K562 (cell line): ENCODE data around the gene CPSF6. TPM values are rescaled to one million over a fixed set of nuclear protein-coding genes. Genes with fewer than 3 reads are reported as not detected.
"Not testable (repeated sequence)": the region's sequence is repeated elsewhere in the genome, so short reads cannot be mapped to it uniquely, and the experiment has no call there.

Experiments
- ATAC-seq: fragments of 200-7000 bp; cut with Tn5 transposase; 3 replicates; pipeline ENCODE4 v1.9.1; 2020; ENCODE audit warnings: moderate library complexity
- BruUV-seq: library from RNA; stranded (reverse); fragments of 400-500 nt; replicated peaks from 2 replicates; lab custom pipeline; 2021; lab: Mats Ljungman, UMichigan
- CTCF ChIA-PET: fragments of 300-600 bp; formaldehyde crosslinking; extraction: SDS; loops from one replicate; lab custom pipeline; 2021; ENCODE audit warnings: low intra/inter-chr PET ratio; lab: Yijun Ruan, JAX
- POLR2A ChIA-PET: fragments of 300-600, 350-650 bp; sonication (Branson Sonifier 250); formaldehyde crosslinking; extraction: SDS; loops from one replicate; lab custom pipeline; 2021; ENCODE audit warnings: antibody characterized with exemption, inconsistent platforms; lab: Yijun Ruan, JAX
- DNase-seq, 4 experiments: peaks; one replicate each; pipeline versions ENCODE4 v3.0.0 to v3.0.0-alpha.2; 2011 to 2018; ENCODE audit warnings: low spot score in 3 of 4, mixed read lengths in 3 of 4; ENCODE audit errors: extremely low read depth in 1 of 4
- FAIRE-seq: peaks from 2 replicates; lab custom pipeline; 2011; peaks lifted over from hg19 to GRCh38; lab: Jason Lieb, UNC
- H2AFZ ChIP-seq: 2 replicates; pipeline ENCODE4 v1.6.0; 2011; ENCODE audit warnings: low read depth, low read length, control low read depth, inconsistent platforms
- H3K27ac ChIP-seq: fragments of 200-600 bp; 3 replicates; pipeline ENCODE4 v1.8.0; 2011; ENCODE audit warnings: low read depth, mild to moderate bottlenecking, control low read depth, inconsistent platforms, low read length, moderate library complexity, mixed read lengths; ENCODE audit errors: extremely low read depth
- H3K27me3 ChIP-seq, 2 experiments: fragments of 300-600 bp in 1 of 2; 2 replicates in 1 of 2; 3 replicates in 1 of 2; pipeline versions ENCODE4 v1.6.0 to v1.8.0; 2011; ENCODE audit warnings: inconsistent platforms in 2 of 2, low read length in 2 of 2, mild to moderate bottlenecking in 1 of 2, mixed read lengths in 1 of 2, moderate library complexity in 1 of 2; ENCODE audit not compliant: control insufficient read depth in 2 of 2, insufficient read depth in 2 of 2
- H3K36me3 ChIP-seq: fragments of 300-600 bp; 3 replicates; pipeline ENCODE4 v1.8.0; 2011; ENCODE audit warnings: mild to moderate bottlenecking, low read length, inconsistent platforms; ENCODE audit not compliant: control insufficient read depth, insufficient read depth
- H3K4me1 ChIP-seq, 2 experiments: fragments of 200-600 bp in 1 of 2; replicated peaks in 1 of 2; 2 replicates in 1 of 2; 3 replicates in 1 of 2; pipeline versions ENCODE4 v1.5.1 to v1.8.0; 2011; ENCODE audit warnings: inconsistent platforms in 2 of 2, low read length in 2 of 2, mild to moderate bottlenecking in 1 of 2, mixed read lengths in 1 of 2, moderate library complexity in 1 of 2; ENCODE audit not compliant: control insufficient read depth in 2 of 2, insufficient read depth in 2 of 2
- H3K4me2 ChIP-seq: 2 replicates; pipeline ENCODE4 v1.6.1; 2011; ENCODE audit warnings: low read length, control low read depth, inconsistent platforms, mixed read lengths; ENCODE audit not compliant: insufficient read depth
- H3K4me3 ChIP-seq: fragments of 200-600 bp; sonication (generic), shearing (Covaris generic); 2 replicates; pipeline ENCODE4 v1.5.1; 2016; ENCODE audit warnings: control low read depth, inconsistent platforms
- H3K79me2 ChIP-seq: fragments of 200-600 bp; 3 replicates; pipeline ENCODE4 v1.8.0; 2011; ENCODE audit warnings: low read length, inconsistent platforms; ENCODE audit not compliant: control insufficient read depth, insufficient read depth
- H3K9ac ChIP-seq, 2 experiments: 2 replicates each; pipeline versions ENCODE4 v1.6.0 to v1.6.1; 2011; ENCODE audit warnings: low read depth in 2 of 2, low read length in 2 of 2, control low read depth in 1 of 2, inconsistent platforms in 1 of 2, mild to moderate bottlenecking in 1 of 2, mixed read lengths in 1 of 2; ENCODE audit not compliant: insufficient read depth in 1 of 2
- H3K9me1 ChIP-seq: one replicate; pipeline ENCODE4 v1.6.0; 2011; ENCODE audit warnings: inconsistent platforms, mild to moderate bottlenecking, low read length, moderate library complexity; ENCODE audit not compliant: control insufficient read depth, insufficient read depth
- H3K9me3 ChIP-seq: replicated peaks from 2 replicates; pipeline ENCODE4 v1.5.1; 2011; ENCODE audit warnings: low read depth, low read length, inconsistent platforms; ENCODE audit not compliant: control insufficient read depth, insufficient read depth
- H4K20me1 ChIP-seq: replicated peaks from 2 replicates; pipeline ENCODE4 v1.6.1; 2011; ENCODE audit warnings: low read length, inconsistent platforms, mixed read lengths; ENCODE audit not compliant: control insufficient read depth, insufficient read depth
- KDM1A ChIP-seq, 2 experiments: fragments of 450-650 bp; IDR thresholded peaks; 2 replicates each; pipeline ENCODE4 v1.6.1; 2016; ENCODE audit warnings: mild to moderate bottlenecking in 2 of 2
- RB1 ChIP-seq: fragments of 450-650 bp; IDR thresholded peaks from 2 replicates; pipeline ENCODE4 v1.6.1; 2017; ENCODE audit warnings: low read depth, mild to moderate bottlenecking
- ZNF431 ChIP-seq: sonication (generic); formaldehyde crosslinking; IDR thresholded peaks from 2 replicates; pipeline ENCODE4 v1.8.0; 2022; ENCODE audit warnings: mild to moderate bottlenecking, missing genetic modification reagents
- WGBS: fragments of 100-300 bp; shearing (Covaris generic); methylation state at CpG from one replicate; pipeline ENCODE4 v1.1.6; 2016; ENCODE audit warnings: low coverage, mixed read lengths; ENCODE audit not compliant: insufficient coverage; ENCODE audit errors: missing lambda C conversion rate; 5-methylcytosine and 5-hydroxymethylcytosine counted together
- in situ Hi-C: fragments of 300-500 bp; cut with MboI; formaldehyde crosslinking; loops from 4 replicates; pipeline ENCODE4 v1.15.0; 2018; ENCODE audit warnings: inconsistent platforms, mixed read lengths
- intact Hi-C: fragments of 100-400 bp; cut with micrococcal nuclease; formaldehyde crosslinking; loops from 2 replicates; pipeline ENCODE4 v1.14.2; 2022
- polyA plus RNA-seq, 8 experiments: library from polyadenylated mRNA; depleted of rRNA in 4 of 8; stranded (reverse) in 5 of 8; unstranded in 3 of 8; fragments of >200 nt; fragmentation: Nextera tagmentation in 2 of 8; fragmentation: Illumina TruSeq in 1 of 8; extraction: Ambion mirVana in 2 of 8; extraction: Trizol in 1 of 8; gene quantifications; 2 replicates each; pipeline versions ENCODE4 v1.2.1 to v1.2.3, GENCODE V29; 2011 to 2014; ENCODE audit warnings: inconsistent platforms in 1 of 8, missing spikeins in 1 of 8
- total RNA-seq, 7 experiments: library from RNA; depleted of rRNA in 6 of 7; stranded (reverse); fragments of >200 nt in 6 of 7; fragmentation: Illumina TruSeq in 2 of 7; extraction: Trizol in 2 of 7; gene quantifications; 2 replicates each; pipeline versions ENCODE4 v1.2.1 to v1.2.3, GENCODE V29; 2011 to 2021; ENCODE audit warnings: low replicate concordance in 1 of 7
- TF ChIP-seq, protein P1 (sequence below), 2 experiments: IDR thresholded peaks in 1 of 2; conservative IDR thresholded peaks in 1 of 2; 2 replicates each; pipeline ENCODE4 v1.6.1; 2016; ENCODE audit warnings: low read depth in 2 of 2, mild to moderate bottlenecking in 1 of 2, missing compliant biosample characterization in 1 of 2, missing genetic modification characterization in 1 of 2, moderate library complexity in 1 of 2
- TF ChIP-seq, protein P2 (sequence below): fragments of 250-450 bp; sonication (Bioruptor Pico); IDR thresholded peaks from 2 replicates; pipeline ENCODE4 v1.8.0; 2022; ENCODE audit warnings: inconsistent platforms, mild to moderate bottlenecking, moderate library complexity, borderline replicate concordance
- TF ChIP-seq, protein P3 (sequence below): IDR thresholded peaks from 2 replicates; pipeline ENCODE4 v1.6.1; 2016; ENCODE audit warnings: missing genetic modification characterization, missing compliant biosample characterization

CPSF6 gene
- total and polyA plus RNA-seq, 9 of the 15 experiments (the other 6 are each of a cell fraction or from before 2014, with no cell fraction given) = 34.3 to 129 (median 77.8) TPM

DNA sequence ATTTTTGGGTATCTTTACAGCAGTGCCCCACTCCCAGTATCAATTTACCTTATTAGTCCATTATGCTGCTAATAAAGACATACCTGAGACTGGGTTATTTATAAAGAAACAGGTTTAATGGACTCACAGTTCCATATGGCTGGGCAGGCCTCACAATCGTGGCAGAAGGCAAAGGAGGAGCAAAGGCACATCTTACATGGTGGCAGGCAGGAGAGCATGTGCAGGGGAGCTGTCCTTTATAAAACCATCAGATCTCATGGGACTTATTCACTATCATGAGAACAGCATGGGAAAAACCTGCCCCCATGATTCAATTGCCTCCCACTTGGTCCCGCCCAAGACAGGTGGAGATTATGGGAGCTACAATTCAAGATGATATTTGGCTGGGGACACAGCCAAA, 77.9 kb downstream of the CPSF6 start:
- H3K9me1 ChIP-seq, H3K4me2 ChIP-seq, DNase-seq, H3K4me3 ChIP-seq, H3K9ac ChIP-seq, H3K79me2 ChIP-seq, H3K36me3 ChIP-seq, ATAC-seq, H3K9me3 ChIP-seq, BruUV-seq, FAIRE-seq, H3K27ac ChIP-seq, intact Hi-C loops, CTCF ChIA-PET, POLR2A ChIA-PET, H2AFZ ChIP-seq, H4K20me1 ChIP-seq, H3K4me1 ChIP-seq, H3K27me3 ChIP-seq, in situ Hi-C loops: not testable (repeated sequence)
- peak; percentile 85 for TF ChIP-seq ZNF431 (CRISPR knock-in tag)
- WGBS = 0% methylated on average over 2 of the region's 2 CpGs

DNA sequence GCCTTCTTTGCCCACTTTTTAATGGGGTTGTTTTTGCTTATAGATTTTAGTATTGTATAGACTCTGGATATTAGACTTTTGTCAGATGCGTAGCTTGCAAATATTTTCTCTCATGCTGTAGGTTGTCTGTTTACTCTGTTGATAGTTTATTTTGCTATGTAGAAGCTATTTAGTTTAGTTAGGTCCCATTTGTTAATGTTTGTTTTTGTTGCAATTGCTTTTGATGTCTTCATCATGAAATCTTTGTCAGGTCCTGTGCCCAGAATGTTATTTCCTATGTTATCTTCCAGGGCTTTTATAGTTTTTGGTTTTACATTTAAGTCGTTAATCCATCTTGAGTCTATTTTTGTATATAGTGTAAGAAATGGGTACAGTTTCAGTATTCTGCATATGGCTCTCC, 78.9 kb downstream of the CPSF6 start:
- 32% methylated on average over 2 of the region's 2 CpGs for WGBS
- Histone ChIP-seq H3K27me3 (no peaks in the 10 kb centered on the region), H3K79me2 (no peaks in the 10 kb centered on the region), H3K27ac (no peak overlapping the region), H3K4me1 (peaks cover 0 to 5% of the 10 kb centered on the region in 2 experiments; a peak in 2 of 5 replicates), H3K4me3 (no peak overlapping the region), H3K36me3 (no peaks in the 10 kb centered on the region), H2AFZ (no peak overlapping the region), H3K9me1 (no peaks in the 10 kb centered on the region), H3K9me3 (no peaks in the 10 kb centered on the region; the same call in 1 of the 2 replicates), H3K9ac (no peak overlapping the region), H4K20me1 (no peaks in the 10 kb centered on the region), H3K4me2 (no peak overlapping the region)
- intact Hi-C loops = no loop called here
- ChIA-PET CTCF (interaction anchor here (0.7 kb wide), 1 partner anchor 117 kb away, joined by 3 read pairs; no protein-coding TSS in a partner anchor), POLR2A (no interaction called here)
- BruUV-seq = no TSS peak
- in situ Hi-C loops = no loop called here
- no peak for DNase-seq
- ATAC-seq = no peak
- FAIRE-seq = no peak
- TF ChIP-seq, protein P1, sequence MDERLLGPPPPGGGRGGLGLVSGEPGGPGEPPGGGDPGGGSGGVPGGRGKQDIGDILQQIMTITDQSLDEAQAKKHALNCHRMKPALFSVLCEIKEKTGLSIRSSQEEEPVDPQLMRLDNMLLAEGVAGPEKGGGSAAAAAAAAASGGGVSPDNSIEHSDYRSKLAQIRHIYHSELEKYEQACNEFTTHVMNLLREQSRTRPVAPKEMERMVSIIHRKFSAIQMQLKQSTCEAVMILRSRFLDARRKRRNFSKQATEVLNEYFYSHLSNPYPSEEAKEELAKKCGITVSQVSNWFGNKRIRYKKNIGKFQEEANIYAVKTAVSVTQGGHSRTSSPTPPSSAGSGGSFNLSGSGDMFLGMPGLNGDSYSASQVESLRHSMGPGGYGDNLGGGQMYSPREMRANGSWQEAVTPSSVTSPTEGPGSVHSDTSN (CRISPR knock-in tag; IDR thresholded peaks at IDR 0.05; ENCODE audit: low read depth) = no peak
- TF ChIP-seq, protein P1 (tag; conservative IDR thresholded peaks at IDR 0.05; ENCODE audit: low read depth) = no peak
- no peak for TF ChIP-seq RB1
- TF ChIP-seq, protein P2, sequence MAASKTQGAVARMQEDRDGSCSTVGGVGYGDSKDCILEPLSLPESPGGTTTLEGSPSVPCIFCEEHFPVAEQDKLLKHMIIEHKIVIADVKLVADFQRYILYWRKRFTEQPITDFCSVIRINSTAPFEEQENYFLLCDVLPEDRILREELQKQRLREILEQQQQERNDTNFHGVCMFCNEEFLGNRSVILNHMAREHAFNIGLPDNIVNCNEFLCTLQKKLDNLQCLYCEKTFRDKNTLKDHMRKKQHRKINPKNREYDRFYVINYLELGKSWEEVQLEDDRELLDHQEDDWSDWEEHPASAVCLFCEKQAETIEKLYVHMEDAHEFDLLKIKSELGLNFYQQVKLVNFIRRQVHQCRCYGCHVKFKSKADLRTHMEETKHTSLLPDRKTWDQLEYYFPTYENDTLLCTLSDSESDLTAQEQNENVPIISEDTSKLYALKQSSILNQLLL (CRISPR knock-in tag) = no peak
- TF ChIP-seq, protein P3, sequence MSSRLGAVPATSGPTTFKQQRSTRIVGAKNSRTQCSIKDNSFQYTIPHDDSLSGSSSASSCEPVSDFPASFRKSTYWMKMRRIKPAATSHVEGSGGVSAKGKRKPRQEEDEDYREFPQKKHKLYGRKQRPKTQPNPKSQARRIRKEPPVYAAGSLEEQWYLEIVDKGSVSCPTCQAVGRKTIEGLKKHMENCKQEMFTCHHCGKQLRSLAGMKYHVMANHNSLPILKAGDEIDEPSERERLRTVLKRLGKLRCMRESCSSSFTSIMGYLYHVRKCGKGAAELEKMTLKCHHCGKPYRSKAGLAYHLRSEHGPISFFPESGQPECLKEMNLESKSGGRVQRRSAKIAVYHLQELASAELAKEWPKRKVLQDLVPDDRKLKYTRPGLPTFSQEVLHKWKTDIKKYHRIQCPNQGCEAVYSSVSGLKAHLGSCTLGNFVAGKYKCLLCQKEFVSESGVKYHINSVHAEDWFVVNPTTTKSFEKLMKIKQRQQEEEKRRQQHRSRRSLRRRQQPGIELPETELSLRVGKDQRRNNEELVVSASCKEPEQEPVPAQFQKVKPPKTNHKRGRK = no peak
- TF ChIP-seq KDM1A (IDR thresholded peaks at IDR 0.05) = no peak
